A549 (cell line): ENCODE results near the gene ACTMAP. TPM values are rescaled to one million over a fixed set of nuclear protein-coding genes. Genes with fewer than 3 reads are reported as not detected.

Experiments used
- ATAC-seq, 2 experiments: fragments of 200-7000 bp in 1 of 2; fragments of >200 bp in 1 of 2; cut with Nextera tagmentation in 1 of 2; cut with Tn5 transposase in 1 of 2; 3 replicates each; pipeline versions ENCODE4 v1.8.0 to v1.9.1; 2018 to 2020; ENCODE audit warnings: mild to moderate bottlenecking in 1 of 2, moderate library complexity in 1 of 2
- CTCF ChIA-PET: fragments of 300-600 bp; sonication (Branson Sonifier 250); formaldehyde crosslinking; extraction: SDS; loops from one replicate; lab custom pipeline; 2021; ENCODE audit warnings: antibody characterized with exemption, inconsistent platforms; lab: Yijun Ruan, JAX
- POLR2A ChIA-PET: fragments of 350-600 bp; formaldehyde crosslinking; extraction: SDS; loops from one replicate; lab custom pipeline; 2021; ENCODE audit warnings: antibody characterized with exemption, inconsistent platforms; lab: Yijun Ruan, JAX
- DNase-seq, 2 experiments: peaks; one replicate each; pipeline versions ENCODE4 v3.0.0 to v3.0.0-alpha.2; 2011 to 2016; ENCODE audit warnings: low read depth in 1 of 2, low spot score in 1 of 2
- FAIRE-seq: peaks from 2 replicates; lab custom pipeline; 2011; peaks lifted over from hg19 to GRCh38; lab: Jason Lieb, UNC
- H3K27ac ChIP-seq, 2 experiments: fragments of >200 bp; sonication (Bioruptor Twin); formaldehyde crosslinking; 3 replicates each; pipeline ENCODE4 v1.5.1; 2016 to 2017
- H3K4me1 ChIP-seq: fragments of >200 bp; sonication (Bioruptor Twin); formaldehyde crosslinking; 3 replicates; pipeline ENCODE4 v1.6.1; 2016
- H3K4me2 ChIP-seq: fragments of >200 bp; sonication (Bioruptor Twin); formaldehyde crosslinking; 3 replicates; pipeline ENCODE4 v1.6.1; 2016
- H3K4me3 ChIP-seq: fragments of >200 bp; sonication (Bioruptor Twin); formaldehyde crosslinking; 3 replicates; pipeline ENCODE4 v1.5.1; 2016
- H3K9me3 ChIP-seq: fragments of >200 bp; sonication (Bioruptor Twin); formaldehyde crosslinking; 3 replicates; pipeline ENCODE4 v1.6.1; 2016
- CBX8 ChIP-seq: fragments of 200-600 bp; sonication (generic); IDR thresholded peaks from 2 replicates; pipeline ENCODE4 v1.6.1; 2016
- HOXB13 ChIP-seq: fragments of 250-450 bp; sonication (Bioruptor Pico); IDR thresholded peaks from 2 replicates; pipeline ENCODE4 v1.5.0; 2020; ENCODE audit warnings: low read depth, mild to moderate bottlenecking, moderate library complexity
- JUN ChIP-seq, 2 experiments: fragments of >200 bp; sonication (Bioruptor Twin); formaldehyde crosslinking; IDR thresholded peaks; 2 replicates in 1 of 2; 3 replicates in 1 of 2; pipeline ENCODE4 v1.6.1; 2016 to 2017
- KDM1A ChIP-seq: fragments of 200-600 bp; sonication (generic); IDR thresholded peaks from 2 replicates; pipeline ENCODE4 v1.6.1; 2016; ENCODE audit warnings: low read depth, mild to moderate bottlenecking
- MAZ ChIP-seq: fragments of 150-350 bp; IDR thresholded peaks from 2 replicates; pipeline ENCODE4 v1.6.1; 2014; ENCODE audit warnings: antibody characterized with exemption, low read depth, low read length, borderline replicate concordance
- NR3C1 ChIP-seq: fragments of >200 bp; sonication (Bioruptor Twin); formaldehyde crosslinking; IDR thresholded peaks from 3 replicates; pipeline ENCODE4 v1.6.1; 2017
- POLR2A ChIP-seq: IDR thresholded peaks from 2 replicates; pipeline ENCODE4 v1.6.1; 2012; ENCODE audit warnings: mild to moderate bottlenecking, low read length
- RARB ChIP-seq: fragments of 250-450 bp; sonication (Bioruptor Pico); IDR thresholded peaks from 2 replicates; pipeline ENCODE4 v1.8.0; 2021; ENCODE audit warnings: mild to moderate bottlenecking, moderate library complexity
- TP53 ChIP-seq: fragments of 250-450 bp; sonication (Bioruptor Pico); IDR thresholded peaks from 2 replicates; pipeline ENCODE4 v1.5.0; 2021; ENCODE audit warnings: mild to moderate bottlenecking, moderate library complexity
- ZFP36 ChIP-seq: fragments of 450-650 bp; IDR thresholded peaks from 2 replicates; pipeline ENCODE4 v1.6.1; 2014; ENCODE audit warnings: borderline replicate concordance; ENCODE audit not compliant: partially characterized antibody
- WGBS: methylation state at CpG from one replicate; pipeline ENCODE4 v1.1.6; 2017; ENCODE audit errors: missing lambda C conversion rate; 5-methylcytosine and 5-hydroxymethylcytosine counted together
- polyA plus RNA-seq, 4 experiments: library from polyadenylated mRNA; depleted of rRNA in 3 of 4; stranded (reverse); fragments of >200 nt; fragmentation: RNase III in 1 of 4; extraction: RNeasy Plus Mini Kit Qiagen cat#74134 plus additional on column Dnase treatment in 1 of 4; gene quantifications; 2 replicates in 3 of 4; 3 replicates in 1 of 4; pipeline ENCODE4 v1.2.3, GENCODE V29; 2011 to 2017
- TF ChIP-seq, protein P1 (sequence below): fragments of 450-650 bp; IDR thresholded peaks from 2 replicates; pipeline ENCODE4 v1.6.1; 2014; ENCODE audit warnings: antibody characterized with exemption
- TF ChIP-seq, protein P2 (sequence below): IDR thresholded peaks from 2 replicates; pipeline ENCODE4 v1.6.1; 2012; ENCODE audit warnings: low read depth, borderline replicate concordance
- TF ChIP-seq, protein P3 (sequence below): fragments of >200 bp; sonication (Bioruptor Twin); formaldehyde crosslinking; IDR thresholded peaks from 2 replicates; pipeline ENCODE4 v1.6.1; 2016
- TF ChIP-seq, protein P4 (sequence below): fragments of 150-350 bp; IDR thresholded peaks from 2 replicates; pipeline ENCODE4 v1.6.1; 2014; ENCODE audit warnings: low read depth, mild to moderate bottlenecking, low read length
- TF ChIP-seq, protein P5 (sequence below): fragments of 250-450 bp; sonication (Bioruptor Pico); IDR thresholded peaks from 2 replicates; pipeline ENCODE4 v1.5.0; 2021; ENCODE audit warnings: mild to moderate bottlenecking, moderate library complexity, borderline replicate concordance
- TF ChIP-seq, protein P6 (sequence below): IDR thresholded peaks from 2 replicates; pipeline ENCODE4 v1.6.1; 2012

The ACTMAP gene
- polyA plus RNA-seq, 2 of the 4 experiments (the other 2 are of a cell fraction), result 7.8 to 14.8 TPM

DNA sequence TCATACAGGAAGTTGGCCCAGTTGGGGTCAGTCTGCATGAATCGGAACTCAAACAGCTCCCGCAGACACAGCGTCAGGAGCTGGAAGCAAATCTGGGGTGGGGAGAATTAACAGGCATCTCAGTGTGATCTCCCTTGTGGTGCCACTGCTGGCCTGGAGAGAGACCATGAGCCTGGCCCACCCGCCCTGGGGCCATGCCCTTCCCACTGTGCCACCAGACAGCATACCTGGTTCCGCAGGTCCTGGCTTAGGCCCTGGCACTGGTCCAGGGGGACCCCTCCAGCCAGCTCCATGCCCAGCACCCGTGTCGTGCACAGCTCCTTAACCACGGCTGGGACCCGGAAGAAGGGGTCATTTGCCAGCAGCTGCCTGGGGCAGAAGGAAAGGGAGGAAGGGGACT is 50.2 kb downstream of the ACTMAP start (continued):
- TF ChIP-seq, protein P1, sequence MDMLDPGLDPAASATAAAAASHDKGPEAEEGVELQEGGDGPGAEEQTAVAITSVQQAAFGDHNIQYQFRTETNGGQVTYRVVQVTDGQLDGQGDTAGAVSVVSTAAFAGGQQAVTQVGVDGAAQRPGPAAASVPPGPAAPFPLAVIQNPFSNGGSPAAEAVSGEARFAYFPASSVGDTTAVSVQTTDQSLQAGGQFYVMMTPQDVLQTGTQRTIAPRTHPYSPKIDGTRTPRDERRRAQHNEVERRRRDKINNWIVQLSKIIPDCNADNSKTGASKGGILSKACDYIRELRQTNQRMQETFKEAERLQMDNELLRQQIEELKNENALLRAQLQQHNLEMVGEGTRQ, result no peak
- TF ChIP-seq TP53 (CRISPR knock-in tag), result no peak
- TF ChIP-seq, all 56 proteins: peak for 0

DNA sequence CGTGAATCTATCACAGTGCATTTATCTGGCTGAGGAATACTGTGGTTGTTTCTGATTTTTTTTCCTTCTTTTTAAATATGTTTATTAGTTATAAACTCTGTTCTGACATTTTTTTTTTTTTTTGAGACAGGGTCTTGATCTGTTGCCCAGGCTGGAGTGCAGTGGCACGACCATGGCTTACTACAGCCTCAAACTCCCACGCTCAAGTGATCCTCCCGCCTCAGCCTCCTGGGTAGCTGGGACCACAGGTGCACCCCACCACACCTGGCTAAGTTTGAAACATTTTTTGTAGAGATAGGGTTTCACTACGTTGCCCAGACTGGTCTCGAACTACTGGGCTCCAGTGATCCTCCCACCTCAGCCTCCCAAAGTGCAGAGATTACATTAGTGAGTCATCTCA is 53.3 kb downstream of the ACTMAP start:
- POLR2A ChIA-PET, result interaction anchor here (0.7 kb wide), 1 partner anchor 27 kb away, joined by 6 read pairs; no protein-coding TSS in a partner anchor

DNA sequence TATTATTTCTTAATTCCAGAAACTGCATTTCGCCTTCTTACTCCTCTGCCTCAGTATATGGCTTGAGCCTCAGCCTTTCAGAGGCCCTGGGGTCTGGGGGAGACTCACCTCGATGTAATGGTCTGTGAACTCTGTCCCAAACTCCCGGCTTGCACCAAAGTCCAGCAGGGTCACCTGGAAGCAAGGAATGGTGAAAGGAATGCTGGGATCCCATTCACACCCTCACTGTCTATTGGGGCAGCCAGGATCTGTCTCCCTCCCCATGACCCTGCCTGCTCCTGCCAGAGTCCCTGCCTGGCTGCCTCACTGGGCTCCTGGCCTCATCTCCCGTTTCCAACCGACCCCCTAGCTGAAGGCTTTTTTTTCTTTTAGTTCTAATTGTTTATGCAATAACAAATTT is 54.4 kb downstream of the ACTMAP start:
- POLR2A ChIA-PET, result no interaction called here
- Histone ChIP-seq H3K4me2 (no peak overlapping the region), H3K4me1 (peaks cover 16% of the 10 kb centered on the region), H3K4me3 (no peak overlapping the region), H3K27ac (no peak overlapping the region)
- ATAC-seq, result no peak
- 0 out of 5 replicates have a peak, but pooled peaks of 1 of the 2 experiments have one; percentile 12 for TF ChIP-seq JUN (IDR thresholded peaks at IDR 0.05)
- TF ChIP-seq, protein P2, sequence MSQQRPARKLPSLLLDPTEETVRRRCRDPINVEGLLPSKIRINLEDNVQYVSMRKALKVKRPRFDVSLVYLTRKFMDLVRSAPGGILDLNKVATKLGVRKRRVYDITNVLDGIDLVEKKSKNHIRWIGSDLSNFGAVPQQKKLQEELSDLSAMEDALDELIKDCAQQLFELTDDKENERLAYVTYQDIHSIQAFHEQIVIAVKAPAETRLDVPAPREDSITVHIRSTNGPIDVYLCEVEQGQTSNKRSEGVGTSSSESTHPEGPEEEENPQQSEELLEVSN, result no peak
- TF ChIP-seq, all 56 proteins: peak for 1
- CTCF ChIA-PET, result interaction anchor here (1.1 to 1.6 kb wide), 2 partner anchors 33 to 34 kb away, joined by 4 to 7 read pairs; no protein-coding TSS in a partner anchor
- no peak for DNase-seq
- 86% methylated on average over 5 of the region's 5 CpGs for WGBS
- FAIRE-seq, result no peak
- H3K9me3 ChIP-seq, result no peaks in the 10 kb centered on the region

More for the DNA sequence above, 53.3 kb downstream of the ACTMAP start:
- TF ChIP-seq MAZ (no peak), RARB (CRISPR knock-in tag) (no peak), ZFP36 (no peak), KDM1A (no peak), POLR2A (no peak), TP53 (CRISPR knock-in tag) (no peak)
- TF ChIP-seq, protein P3, sequence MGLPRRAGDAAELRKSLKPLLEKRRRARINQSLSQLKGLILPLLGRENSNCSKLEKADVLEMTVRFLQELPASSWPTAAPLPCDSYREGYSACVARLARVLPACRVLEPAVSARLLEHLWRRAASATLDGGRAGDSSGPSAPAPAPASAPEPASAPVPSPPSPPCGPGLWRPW, result no peak
- TF ChIP-seq, protein P4, sequence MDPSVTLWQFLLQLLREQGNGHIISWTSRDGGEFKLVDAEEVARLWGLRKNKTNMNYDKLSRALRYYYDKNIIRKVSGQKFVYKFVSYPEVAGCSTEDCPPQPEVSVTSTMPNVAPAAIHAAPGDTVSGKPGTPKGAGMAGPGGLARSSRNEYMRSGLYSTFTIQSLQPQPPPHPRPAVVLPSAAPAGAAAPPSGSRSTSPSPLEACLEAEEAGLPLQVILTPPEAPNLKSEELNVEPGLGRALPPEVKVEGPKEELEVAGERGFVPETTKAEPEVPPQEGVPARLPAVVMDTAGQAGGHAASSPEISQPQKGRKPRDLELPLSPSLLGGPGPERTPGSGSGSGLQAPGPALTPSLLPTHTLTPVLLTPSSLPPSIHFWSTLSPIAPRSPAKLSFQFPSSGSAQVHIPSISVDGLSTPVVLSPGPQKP, result no peak
- TF ChIP-seq, protein P5, sequence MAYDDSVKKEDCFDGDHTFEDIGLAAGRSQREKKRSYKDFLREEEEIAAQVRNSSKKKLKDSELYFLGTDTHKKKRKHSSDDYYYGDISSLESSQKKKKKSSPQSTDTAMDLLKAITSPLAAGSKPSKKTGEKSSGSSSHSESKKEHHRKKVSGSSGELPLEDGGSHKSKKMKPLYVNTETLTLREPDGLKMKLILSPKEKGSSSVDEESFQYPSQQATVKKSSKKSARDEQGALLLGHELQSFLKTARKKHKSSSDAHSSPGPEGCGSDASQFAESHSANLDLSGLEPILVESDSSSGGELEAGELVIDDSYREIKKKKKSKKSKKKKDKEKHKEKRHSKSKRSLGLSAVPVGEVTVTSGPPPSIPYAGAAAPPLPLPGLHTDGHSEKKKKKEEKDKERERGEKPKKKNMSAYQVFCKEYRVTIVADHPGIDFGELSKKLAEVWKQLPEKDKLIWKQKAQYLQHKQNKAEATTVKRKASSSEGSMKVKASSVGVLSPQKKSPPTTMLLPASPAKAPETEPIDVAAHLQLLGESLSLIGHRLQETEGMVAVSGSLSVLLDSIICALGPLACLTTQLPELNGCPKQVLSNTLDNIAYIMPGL (CRISPR knock-in tag), result no peak
- H3K9me3 ChIP-seq, result no peaks in the 10 kb centered on the region
- WGBS, result 95% methylated on average over 6 of the region's 6 CpGs
- CTCF ChIA-PET, result interaction anchor here (0.8 to 1.6 kb wide), 4 partner anchors 11 to 101 kb away, joined by 3 to 7 read pairs (median 5); no protein-coding TSS in a partner anchor
- H3K4me1 ChIP-seq, result peaks cover 5% of the 10 kb centered on the region; the same call in 2 of the 3 replicates
- DNase-seq (no peak), FAIRE-seq (no peak), ATAC-seq (no peak)
- H3K4me2 ChIP-seq, result no peak overlapping the region
- no peak overlapping the region for H3K27ac ChIP-seq
- H3K4me3 ChIP-seq, result no peak overlapping the region

DNA sequence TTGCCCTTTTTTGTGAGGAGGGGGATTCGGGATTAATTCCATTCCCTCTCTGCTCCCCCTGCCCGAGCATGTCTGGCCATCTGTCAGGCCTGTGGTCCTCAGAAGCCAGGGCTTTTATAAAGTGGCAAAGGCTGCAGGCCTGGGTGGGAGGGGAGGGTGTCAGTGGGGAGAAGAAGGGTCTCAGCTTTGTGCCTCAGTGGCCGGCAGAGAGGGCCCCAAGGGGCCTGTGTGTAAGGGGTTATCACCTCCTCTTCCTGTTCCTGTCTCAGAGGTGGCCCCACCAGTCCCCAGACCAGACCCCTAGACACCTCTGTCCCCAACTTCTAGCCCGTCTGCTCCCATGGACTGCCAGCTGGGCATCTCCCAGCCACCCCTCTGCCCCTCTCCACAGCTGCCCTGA is 56.4 kb downstream of the ACTMAP start:
- Histone ChIP-seq H3K4me1 (peaks cover 27% of the 10 kb centered on the region), H3K4me2 (no peak overlapping the region), H3K9me3 (no peaks in the 10 kb centered on the region), H3K4me3 (no peak overlapping the region), H3K27ac (no peak overlapping the region)
- CTCF ChIA-PET, result interaction anchor here (1.0 to 5.3 kb wide), 9 partner anchors 8 to 84 kb away, joined by 3 to 66 read pairs (median 3); partner anchors contain the start of gene RAB4B
- POLR2A ChIA-PET, result no interaction called here
- TF ChIP-seq CBX8, result no peak
- TF ChIP-seq HOXB13, result no peak
- TF ChIP-seq NR3C1, result no peak
- TF ChIP-seq, protein P6, sequence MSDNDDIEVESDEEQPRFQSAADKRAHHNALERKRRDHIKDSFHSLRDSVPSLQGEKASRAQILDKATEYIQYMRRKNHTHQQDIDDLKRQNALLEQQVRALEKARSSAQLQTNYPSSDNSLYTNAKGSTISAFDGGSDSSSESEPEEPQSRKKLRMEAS, result no peak
- TF ChIP-seq ZFP36, result no peak
- TF ChIP-seq, protein P1, result no peak
- TF ChIP-seq, protein P3, result no peak
- DNase-seq (no peak), FAIRE-seq (no peak), ATAC-seq (no peak)
- WGBS, result 72% methylated on average over 4 of the region's 4 CpGs
